ENCODE data around the gene BST2. TPM values are rescaled to one million over a fixed set of nuclear protein-coding genes. Genes with fewer than 3 reads are reported as not detected.
A peak's percentile ranks its signal among the peaks of the same experiment; 100 is the strongest.

The BST2 gene
- total RNA-seq, 1 donor from 2014 or later = 301 TPM

DNA sequence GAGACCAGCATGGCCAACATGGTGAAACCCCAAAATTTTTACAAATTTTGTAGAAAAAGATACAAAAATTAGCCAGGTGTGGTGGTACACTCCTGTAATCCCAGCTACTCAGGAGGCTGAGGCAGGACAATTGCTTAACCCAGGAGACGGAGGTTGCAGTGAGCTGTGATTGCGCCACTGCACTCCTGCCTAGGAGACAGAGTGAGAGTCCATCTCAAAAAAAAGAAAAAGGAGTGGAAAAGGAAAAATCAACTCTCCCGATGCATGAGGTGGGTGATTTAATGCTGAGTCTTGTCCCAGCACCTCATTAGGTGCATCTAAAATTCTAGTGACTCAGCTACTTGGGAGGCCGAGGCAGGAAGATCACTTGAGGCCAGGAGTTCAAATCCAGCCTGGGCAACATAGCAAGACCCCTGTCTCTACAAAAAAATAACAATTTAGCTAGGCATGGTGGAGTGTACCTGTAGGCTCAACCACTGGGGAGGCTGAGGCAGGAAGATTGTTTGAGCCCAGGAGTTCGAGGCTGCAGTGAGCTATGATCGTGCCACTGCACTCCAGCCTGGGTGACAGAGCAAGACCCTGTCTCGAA lies 48.3 kb downstream of the BST2 start:
- FAIRE-seq = no peak
- H2AFZ ChIP-seq (ENCODE audit: low read depth, low read length) = no peak overlapping the region
- peaks cover 3% of the 10 kb centered on the region for H3K36me3 Mint-ChIP-seq (ENCODE audit: low read depth, unreplicated experiment)

GRCh38 chr19:17353386-17353785 lies 52.0 kb downstream of the BST2 start:
- H3K4me3 Mint-ChIP-seq (ENCODE audit: unreplicated experiment) = peak overlapping the region; percentile 40
- no peak overlapping the region for H2AFZ ChIP-seq (ENCODE audit: low read depth, low read length)

More for the DNA sequence above, 48.3 kb downstream of the BST2 start:
- TF ChIP-seq EZH2 (IDR thresholded peaks at IDR 0.05; ENCODE audit: insufficient read depth, low read length) = no peak
- TF ChIP-seq, protein P1, sequence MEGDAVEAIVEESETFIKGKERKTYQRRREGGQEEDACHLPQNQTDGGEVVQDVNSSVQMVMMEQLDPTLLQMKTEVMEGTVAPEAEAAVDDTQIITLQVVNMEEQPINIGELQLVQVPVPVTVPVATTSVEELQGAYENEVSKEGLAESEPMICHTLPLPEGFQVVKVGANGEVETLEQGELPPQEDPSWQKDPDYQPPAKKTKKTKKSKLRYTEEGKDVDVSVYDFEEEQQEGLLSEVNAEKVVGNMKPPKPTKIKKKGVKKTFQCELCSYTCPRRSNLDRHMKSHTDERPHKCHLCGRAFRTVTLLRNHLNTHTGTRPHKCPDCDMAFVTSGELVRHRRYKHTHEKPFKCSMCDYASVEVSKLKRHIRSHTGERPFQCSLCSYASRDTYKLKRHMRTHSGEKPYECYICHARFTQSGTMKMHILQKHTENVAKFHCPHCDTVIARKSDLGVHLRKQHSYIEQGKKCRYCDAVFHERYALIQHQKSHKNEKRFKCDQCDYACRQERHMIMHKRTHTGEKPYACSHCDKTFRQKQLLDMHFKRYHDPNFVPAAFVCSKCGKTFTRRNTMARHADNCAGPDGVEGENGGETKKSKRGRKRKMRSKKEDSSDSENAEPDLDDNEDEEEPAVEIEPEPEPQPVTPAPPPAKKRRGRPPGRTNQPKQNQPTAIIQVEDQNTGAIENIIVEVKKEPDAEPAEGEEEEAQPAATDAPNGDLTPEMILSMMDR (IDR thresholded peaks at IDR 0.05; ENCODE audit: insufficient read depth, low read depth, low read length) = no peak
- Histone ChIP-seq H3K4me2 (ENCODE audit: low read length) (no peak overlapping the region), H3K9me3 (ENCODE audit: insufficient read depth, low read depth, low read length) (no peaks in the 10 kb centered on the region), H3K4me3 (ENCODE audit: insufficient read depth, low read depth, low read length) (no peak overlapping the region), H3K4me1 (ENCODE audit: insufficient read depth, low read length) (peaks cover 8% of the 10 kb centered on the region), H3K79me2 (ENCODE audit: insufficient read depth, low read length) (no peaks in the 10 kb centered on the region), H3K27ac (ENCODE audit: low read depth, low read length) (no peak overlapping the region), H4K20me1 (ENCODE audit: insufficient read depth, low read length) (no peaks in the 10 kb centered on the region), H3K9ac (ENCODE audit: low read length) (no peak overlapping the region), H3K27me3 (ENCODE audit: insufficient read depth, low read length) (no peaks in the 10 kb centered on the region), H3K36me3 (ENCODE audit: insufficient read depth, low read length) (no peaks in the 10 kb centered on the region)
- Mint-ChIP-seq H3K4me1 (ENCODE audit: low read depth, unreplicated experiment) (no peaks in the 10 kb centered on the region), H3K27ac (ENCODE audit: unreplicated experiment) (no peak overlapping the region), H3K27me3 (ENCODE audit: low read depth, unreplicated experiment) (peaks cover 28% of the 10 kb centered on the region), H3K4me3 (ENCODE audit: unreplicated experiment) (no peak overlapping the region), H3K9me3 (ENCODE audit: unreplicated experiment) (peaks cover 5% of the 10 kb centered on the region)
- DNase-seq (ENCODE audit: low read depth) = no peak

More at GRCh38 chr19:17353386-17353785, 52.0 kb downstream of the BST2 start:
- peaks cover 12% of the 10 kb centered on the region for H3K4me1 ChIP-seq (ENCODE audit: insufficient read depth, low read length)
- Mint-ChIP-seq H3K27ac (ENCODE audit: unreplicated experiment) (peak overlapping the region; percentile 89), H3K9me3 (ENCODE audit: unreplicated experiment) (peaks cover 4% of the 10 kb centered on the region), H3K36me3 (ENCODE audit: low read depth, unreplicated experiment) (no peaks in the 10 kb centered on the region), H3K4me1 (ENCODE audit: low read depth, unreplicated experiment) (peaks cover 3% of the 10 kb centered on the region), H3K27me3 (ENCODE audit: low read depth, unreplicated experiment) (peaks cover 16% of the 10 kb centered on the region)
- H3K79me2 ChIP-seq (ENCODE audit: insufficient read depth, low read length) = no peaks in the 10 kb centered on the region
- FAIRE-seq (no peak), DNase-seq (ENCODE audit: low read depth) (no peak)
- no peak overlapping the region for H3K4me3 ChIP-seq (ENCODE audit: insufficient read depth, low read depth, low read length)
- no peaks in the 10 kb centered on the region for H4K20me1 ChIP-seq (ENCODE audit: insufficient read depth, low read length)
- TF ChIP-seq, protein P1 (IDR thresholded peaks at IDR 0.05; ENCODE audit: insufficient read depth, low read depth, low read length) = no peak
- no peak for TF ChIP-seq EZH2 (IDR thresholded peaks at IDR 0.05; ENCODE audit: insufficient read depth, low read length)
- no peaks in the 10 kb centered on the region for H3K36me3 ChIP-seq (ENCODE audit: insufficient read depth, low read length)
- H3K9me3 ChIP-seq (ENCODE audit: insufficient read depth, low read depth, low read length) = no peaks in the 10 kb centered on the region
- no peak overlapping the region for H3K4me2 ChIP-seq (ENCODE audit: low read length)
- no peak overlapping the region for H3K9ac ChIP-seq (ENCODE audit: low read length)
- no peak overlapping the region for H3K27ac ChIP-seq (ENCODE audit: low read depth, low read length)
- no peaks in the 10 kb centered on the region for H3K27me3 ChIP-seq (ENCODE audit: insufficient read depth, low read length)

Other genes starting within 250 kb of the BST2 start
- gene USE1, start 190.3 kb downstream of the BST2 start, total RNA-seq = 19.2 and 19.8 TPM in 2 replicates
- gene OCEL1, start 179.4 kb downstream of the BST2 start, total RNA-seq = 12.3 and 13.5 TPM in 2 replicates
- gene NR2F6, start 159.7 kb downstream of the BST2 start, total RNA-seq = 63.5 and 72.8 TPM in 2 replicates
- 0.27 TPM in 1 of 2 replicates, not detected in the other for gene USHBP1, start 140.9 kb downstream of the BST2 start, total RNA-seq
- gene BABAM1, start 138.2 kb downstream of the BST2 start, total RNA-seq = 112 and 115 TPM in 2 replicates
- 1.0 and 1.8 TPM in 2 replicates for gene ANKLE1, start 123.7 kb downstream of the BST2 start, total RNA-seq
- 8.5 and 9.4 TPM in 2 replicates for gene ABHD8, start 102.2 kb downstream of the BST2 start, total RNA-seq
- gene MRPL34, start 99.8 kb downstream of the BST2 start, total RNA-seq = 64.8 and 65.1 TPM in 2 replicates
- 115 and 123 TPM in 2 replicates for gene DDA1, start 96.1 kb downstream of the BST2 start, total RNA-seq
- 8.1 and 9.0 TPM in 2 replicates for gene ANO8, start 70.8 kb downstream of the BST2 start, total RNA-seq
- 21.4 and 21.7 TPM in 2 replicates for gene GTPBP3, start 68.1 kb downstream of the BST2 start, total RNA-seq
- gene PLVAP, start 28.3 kb downstream of the BST2 start, total RNA-seq = 0.77 and 0.95 TPM in 2 replicates
- 14.1 and 15.5 TPM in 2 replicates for gene CCDC194, start 11.4 kb downstream of the BST2 start, total RNA-seq
- 41.0 and 50.1 TPM in 2 replicates for gene MVB12A, start 14.4 kb upstream of the BST2 start, total RNA-seq
- 0.19 and 0.23 TPM in 2 replicates for gene TMEM221, start 43.0 kb upstream of the BST2 start, total RNA-seq
- not detected in 2 replicates for gene NXNL1, start 55.3 kb upstream of the BST2 start, total RNA-seq
- gene SLC27A1, start 64.9 kb upstream of the BST2 start, total RNA-seq = 9.5 and 10.5 TPM in 2 replicates
- gene PGLS, start 106.0 kb upstream of the BST2 start, total RNA-seq = 102 and 109 TPM in 2 replicates
- gene COLGALT1, start 150.0 kb upstream of the BST2 start, total RNA-seq = 137 and 152 TPM in 2 replicates